NCI-H1105 (cell line): ENCODE results near the gene PSIP1.
"Not testable (repeated sequence)": the region's sequence is repeated elsewhere in the genome, so short reads cannot be mapped to it uniquely, and the experiment has no call there.

Experiments used
- DNase-seq: peaks from one replicate; lab custom pipeline; 2025; lab: John Stamatoyannopoulos, UW

The PSIP1 gene

GRCh38 chr9:15510789-15511575 is at the start of gene PSIP1:
TSS of gene PSIP1 (minus strand) at chr9:15510970. CDS start at chr9:15510188, 782 bp downstream.
- DNase-seq = peak; percentile 99

- no peak for DNase-seq
Measured at GRCh38 chr9:15553528-15553898, 42.7 kb upstream of the PSIP1 start.

GRCh38 chr9:15552636-15553527 is 42.1 kb upstream of the PSIP1 start, which contains the start of gene CCDC171:
TSS of gene CCDC171 (plus strand) at chr9:15553043. CDS start at chr9:15564089, 11,046 bp downstream.
- DNase-seq = peak; percentile 100

- DNase-seq = no peak
Measured at GRCh38 chr9:15549611-15550010, 38.8 kb upstream of the PSIP1 start.

GRCh38 chr9:15543047-15543813 is 32.5 kb upstream of the PSIP1 start:
- no peak for DNase-seq

- no peak for DNase-seq
Measured at GRCh38 chr9:15542624-15543023, 31.9 kb upstream of the PSIP1 start.

GRCh38 chr9:15541872-15542271 is 31.1 kb upstream of the PSIP1 start:
- no peak for DNase-seq

- DNase-seq = no peak
Measured at GRCh38 chr9:15531380-15531779, 20.6 kb upstream of the PSIP1 start.

GRCh38 chr9:15529566-15530324 is 19.0 kb upstream of the PSIP1 start:
- DNase-seq = no peak

- DNase-seq = not testable (repeated sequence)
Measured at GRCh38 chr9:15527035-15527434, 16.3 kb upstream of the PSIP1 start.

- no peak for DNase-seq
Measured at GRCh38 chr9:15525958-15526357, 15.2 kb upstream of the PSIP1 start.

- DNase-seq = no peak
Measured at GRCh38 chr9:15524845-15525455, 14.2 kb upstream of the PSIP1 start.

GRCh38 chr9:15522130-15522755 is 11.5 kb upstream of the PSIP1 start:
- no peak for DNase-seq

- no peak for DNase-seq
Measured at GRCh38 chr9:15521254-15521653, 10.5 kb upstream of the PSIP1 start.

GRCh38 chr9:15519831-15520230 is 9.1 kb upstream of the PSIP1 start:
- no peak for DNase-seq

- peak; percentile 41 for DNase-seq
Measured at GRCh38 chr9:15513335-15513734, 2.6 kb upstream of the PSIP1 start.

- DNase-seq = peak; percentile 46
Measured at GRCh38 chr9:15512889-15513288, 2.1 kb upstream of the PSIP1 start.

- no peak for DNase-seq
Measured at GRCh38 chr9:15512204-15512603, 1.4 kb upstream of the PSIP1 start.

GRCh38 chr9:15509931-15510788 is 610 bp downstream of the PSIP1 start:
- peak; percentile 85 for DNase-seq

GRCh38 chr9:15505921-15506320 is 4.8 kb downstream of the PSIP1 start:
- no peak for DNase-seq
